HG02870 (cell line): ENCODE results near the gene MLN.

ENCODE experiments used
- ATAC-seq: cut with Tn5 transposase; IDR thresholded peaks from one replicate; pipeline ENCODE4 v1.9.1; 2021; ENCODE audit warnings: mild to moderate bottlenecking, moderate library complexity; ENCODE audit not compliant: unreplicated experiment

The MLN gene

GRCh38 chr6:33772902-33773472, 30.8 kb downstream of the MLN start:
- ATAC-seq: no peak

GRCh38 chr6:33772082-33772830, 31.5 kb downstream of the MLN start:
- no peak for ATAC-seq

GRCh38 chr6:33771146-33772081, 32.4 kb downstream of the MLN start:
- ATAC-seq: no peak

- ATAC-seq: no peak
These were observed 33.0 kb downstream of the MLN start for GRCh38 chr6:33770833-33771145.

DNA sequence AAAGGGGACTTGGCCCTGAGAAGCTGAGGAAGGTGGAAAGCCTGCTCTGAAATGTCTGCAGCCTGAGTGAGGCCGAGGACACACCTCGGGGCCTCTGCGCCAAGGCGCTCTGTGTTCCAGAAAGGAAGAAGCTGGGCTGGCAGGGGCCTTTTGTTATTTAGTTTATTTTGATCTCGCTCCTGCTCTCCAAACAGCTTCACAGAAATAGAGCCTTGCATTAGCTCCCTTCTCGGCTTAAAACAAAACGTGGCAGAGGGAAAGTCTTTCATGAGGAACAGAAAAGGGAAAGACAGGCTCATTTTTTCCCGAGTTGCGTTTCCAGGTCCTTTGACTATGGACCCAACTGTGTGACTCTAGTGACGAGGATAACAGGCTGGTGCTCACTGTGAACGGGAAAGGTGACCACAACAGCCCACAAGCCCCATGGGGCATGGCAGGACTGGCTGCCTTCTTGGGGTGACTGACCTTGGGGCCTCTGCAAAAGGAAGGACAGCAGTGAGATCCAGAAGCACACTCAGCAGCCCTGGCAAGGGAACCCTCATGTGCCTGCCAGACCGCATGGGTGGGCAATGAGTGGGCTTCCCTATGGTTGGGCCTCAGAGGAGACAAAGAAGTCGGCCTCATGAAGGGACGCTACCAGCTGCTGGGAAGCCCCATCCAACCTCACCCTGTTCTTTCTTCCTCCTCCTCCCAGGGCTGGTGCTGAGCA, 33.5 kb downstream of the MLN start:
- ATAC-seq: no peak

GRCh38 chr6:33769248-33769821, 34.5 kb downstream of the MLN start:
- ATAC-seq: no peak

DNA sequence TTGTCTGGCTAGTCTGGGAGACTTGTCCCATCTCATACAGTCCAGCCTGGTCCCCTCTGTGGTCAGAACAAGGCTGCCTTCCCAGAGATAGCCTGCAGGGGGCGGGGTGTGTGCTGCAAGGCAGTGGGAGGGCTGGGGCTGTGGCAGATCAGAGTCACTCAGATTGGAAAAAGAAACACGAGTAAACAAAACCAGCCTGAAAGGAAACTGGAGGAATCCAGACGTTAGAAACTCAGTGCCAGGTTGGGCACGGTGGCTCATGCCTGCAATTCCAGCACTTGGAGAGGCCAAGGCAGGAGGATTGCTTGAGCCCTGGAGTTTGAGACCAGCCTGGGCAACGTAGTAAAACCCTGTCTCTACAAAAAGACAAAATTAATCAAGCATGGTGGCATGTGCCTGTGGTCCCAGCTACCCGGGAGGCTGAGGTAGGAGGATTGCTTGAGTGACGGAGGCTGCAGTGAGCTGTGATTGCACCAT, 35.1 kb downstream of the MLN start:
- ATAC-seq: no peak

DNA sequence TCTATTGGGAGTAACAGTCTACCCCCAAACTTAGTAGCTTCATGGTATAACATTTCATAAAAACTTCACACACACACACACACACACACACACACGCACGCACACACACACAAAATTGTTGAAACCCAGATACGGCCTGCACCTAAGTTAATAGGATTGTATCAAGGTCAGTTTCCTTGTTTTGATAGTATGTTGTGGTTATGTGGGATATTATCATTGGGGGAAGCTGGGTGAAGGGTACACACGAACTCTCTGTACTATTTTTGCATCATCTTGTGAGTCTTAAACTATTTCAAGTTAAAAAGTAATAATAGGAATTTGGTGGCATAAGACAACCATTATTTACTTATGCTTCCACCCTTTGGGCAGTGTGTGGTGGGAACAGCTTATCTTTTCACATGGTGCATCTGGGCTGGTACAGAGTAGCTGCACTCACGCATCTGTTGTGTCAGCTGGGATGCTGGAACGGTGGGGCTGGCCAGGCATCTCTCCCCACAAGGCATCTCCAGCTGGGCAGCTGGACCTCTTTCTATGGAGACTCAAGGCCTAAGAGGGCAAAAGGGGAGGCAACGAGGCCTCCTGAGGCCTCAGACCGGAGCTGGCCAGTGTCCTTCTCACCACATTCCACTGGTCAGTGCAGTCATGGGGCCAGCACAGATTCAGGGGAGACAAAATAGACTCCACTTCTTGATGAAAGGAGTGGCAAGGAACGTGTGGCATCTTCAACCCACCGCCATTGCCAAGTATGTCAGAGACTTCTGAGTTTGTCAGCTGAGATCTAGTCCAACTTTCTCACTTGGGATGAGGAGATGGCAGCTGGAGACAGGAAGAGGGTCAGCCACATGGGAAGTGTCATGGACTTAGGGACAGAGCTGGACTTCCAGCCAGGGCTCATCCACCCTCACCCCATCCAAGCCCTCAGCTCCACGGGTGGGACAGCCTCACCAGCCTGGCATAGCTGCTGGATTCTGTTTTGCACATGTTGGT, 36.6 kb downstream of the MLN start:
- ATAC-seq: no peak

GRCh38 chr6:33765368-33765767, 38.4 kb downstream of the MLN start:
- ATAC-seq: no peak

- no peak for ATAC-seq
These were observed 39.8 kb downstream of the MLN start for GRCh38 chr6:33764036-33764435.

DNA sequence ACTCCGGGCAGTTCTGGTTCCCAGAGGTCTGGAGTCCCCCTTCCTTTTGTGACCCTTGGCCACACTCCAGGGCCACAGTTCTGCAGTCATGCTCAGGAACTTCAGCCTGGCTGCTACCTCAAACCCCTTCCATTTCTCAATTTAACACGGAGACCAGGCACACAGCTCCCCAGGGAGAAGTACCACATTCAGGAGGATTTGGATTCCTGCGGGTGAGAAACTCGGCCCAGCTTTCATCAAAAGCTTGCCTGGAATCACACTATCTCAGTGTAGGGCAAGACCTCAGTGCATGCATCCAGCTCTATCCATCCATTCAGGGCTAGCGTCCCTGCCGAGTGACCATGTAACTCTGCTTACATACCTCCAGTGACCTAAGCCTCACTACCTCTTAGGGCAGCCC, 40.3 kb downstream of the MLN start:
- ATAC-seq: no peak

GRCh38 chr6:33762713-33763112, 41.1 kb downstream of the MLN start:
- no peak for ATAC-seq

- no peak for ATAC-seq
These were observed 41.7 kb downstream of the MLN start for GRCh38 chr6:33761922-33762629.

DNA sequence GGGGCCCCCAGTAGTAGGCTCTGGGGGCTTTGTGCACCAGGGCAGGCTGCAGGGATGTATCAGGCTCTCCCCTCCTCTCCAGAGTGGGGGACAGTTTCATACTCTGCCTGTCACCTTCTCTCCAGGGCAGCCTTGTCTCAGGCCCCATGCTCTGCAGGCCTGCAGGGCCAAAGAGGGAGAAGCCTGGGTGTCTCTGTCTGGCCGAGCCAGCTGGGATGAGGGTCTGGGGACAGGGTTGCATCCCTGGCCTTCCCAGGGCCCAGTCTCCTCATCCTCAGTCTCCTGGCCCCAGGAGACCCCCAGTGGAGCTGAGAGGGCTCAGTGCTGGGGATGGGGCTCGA, 42.3 kb downstream of the MLN start:
- no peak for ATAC-seq

DNA sequence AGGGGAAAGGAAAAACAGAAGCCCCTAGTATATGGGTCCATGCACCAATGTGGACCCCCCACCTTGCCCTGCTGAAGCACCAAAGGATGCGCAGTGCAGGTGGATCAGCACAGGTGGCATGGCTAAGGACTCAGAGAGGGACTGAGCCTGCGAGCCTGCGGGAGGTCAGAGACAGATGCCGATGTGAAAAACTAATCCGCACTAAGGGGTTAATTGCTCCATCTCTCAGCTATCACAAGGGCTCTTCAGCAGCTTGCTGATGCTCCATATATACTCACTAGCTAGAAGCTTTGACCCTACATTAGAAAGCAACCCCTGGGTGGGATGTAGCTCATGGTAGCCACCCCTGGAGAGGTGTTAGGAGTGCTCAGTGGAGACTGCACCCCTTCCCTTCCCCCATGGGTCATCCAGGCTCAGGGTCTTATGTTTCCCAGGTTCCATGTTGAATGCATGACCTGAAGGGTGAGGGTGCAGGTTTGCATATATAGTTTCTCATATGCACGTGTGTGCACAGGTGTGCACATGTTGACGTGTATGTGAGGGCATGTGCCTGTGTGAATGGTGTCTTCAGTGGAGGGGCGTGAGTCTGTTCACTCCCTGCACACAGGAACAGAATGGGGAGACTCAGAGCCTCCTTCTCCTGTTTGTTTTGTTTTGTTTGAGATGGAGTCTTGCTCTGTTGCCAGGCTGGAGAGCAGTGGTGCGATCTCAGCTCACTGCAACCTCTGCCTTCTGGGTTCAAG, 43.7 kb downstream of the MLN start:
- no peak for ATAC-seq

DNA sequence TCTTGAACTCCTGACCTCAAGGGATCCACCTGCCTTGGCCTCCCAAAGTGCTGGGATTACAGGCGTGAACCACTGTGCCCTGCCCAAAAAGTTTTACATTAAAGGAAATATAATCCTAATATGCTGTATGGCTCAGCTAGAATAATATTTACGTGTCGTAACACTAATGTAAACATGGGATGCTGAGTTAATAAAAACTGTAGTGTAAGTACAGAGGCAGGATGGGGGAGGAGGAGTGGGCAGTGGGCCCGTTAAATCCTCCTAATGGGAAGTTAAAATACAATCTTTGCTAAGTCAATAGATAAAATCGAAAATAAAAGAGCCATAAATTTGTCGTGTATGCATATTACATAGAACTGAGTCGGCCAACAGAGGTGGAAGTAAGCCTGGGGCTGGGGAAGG, 45.0 kb downstream of the MLN start:
- no peak for ATAC-seq

- ATAC-seq: no peak
These were observed 45.9 kb downstream of the MLN start for GRCh38 chr6:33757906-33758305.

- no peak for ATAC-seq
These were observed 46.7 kb downstream of the MLN start for GRCh38 chr6:33757113-33757512.
